ENCODE results near the gene SNRNP200.

SNRNP200 gene

DNA sequence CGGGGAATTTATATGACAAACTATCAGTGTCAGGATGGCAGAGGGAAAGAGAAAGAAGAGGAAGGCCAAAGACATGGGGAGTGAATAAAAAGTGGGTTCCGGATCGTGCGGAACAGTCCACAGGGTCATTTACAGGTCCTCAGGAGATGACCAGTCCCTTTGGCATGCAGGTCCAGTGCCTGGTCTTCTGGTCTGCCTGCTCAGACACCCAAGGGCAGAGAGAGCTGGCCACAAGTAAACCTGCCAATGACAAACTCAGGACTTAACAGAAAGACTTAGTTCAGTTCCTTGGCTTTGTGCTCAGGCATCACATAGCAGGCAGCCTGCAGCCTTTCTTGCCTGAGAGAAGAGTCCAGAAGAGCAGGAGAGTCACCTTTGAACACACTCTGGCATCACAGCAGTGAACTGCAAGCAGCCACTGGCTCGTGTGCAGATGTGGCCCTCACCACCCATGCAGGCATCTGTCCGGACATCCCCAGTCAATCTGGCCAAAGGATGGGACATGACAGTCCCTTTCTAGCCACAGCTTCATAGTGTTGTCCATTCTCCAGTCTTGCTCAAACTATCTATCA is 53.5 kb downstream of the SNRNP200 start:
- DNase-seq (ENCODE audit: low spot score) = no peak

DNA sequence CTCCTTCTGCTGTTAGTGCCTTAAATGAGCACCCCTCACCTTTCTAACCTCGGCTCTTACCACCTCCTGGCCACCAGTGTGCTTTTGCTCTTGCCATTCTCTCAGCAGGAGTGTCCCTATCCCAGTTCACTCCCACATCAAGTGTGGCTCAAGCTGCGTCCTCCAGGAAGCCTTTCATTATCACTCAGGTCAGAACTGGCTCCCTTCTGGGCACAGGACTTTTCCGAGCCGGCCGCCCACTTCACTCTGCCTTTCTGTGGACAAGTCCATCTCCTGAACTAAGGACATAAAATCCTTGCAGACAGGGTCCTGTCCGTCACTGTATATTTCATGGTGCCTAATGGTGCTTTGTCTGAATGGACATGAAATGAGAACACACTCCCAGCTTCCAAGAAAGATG is 55.2 kb downstream of the SNRNP200 start:
- no peak for DNase-seq (ENCODE audit: low spot score)

DNA sequence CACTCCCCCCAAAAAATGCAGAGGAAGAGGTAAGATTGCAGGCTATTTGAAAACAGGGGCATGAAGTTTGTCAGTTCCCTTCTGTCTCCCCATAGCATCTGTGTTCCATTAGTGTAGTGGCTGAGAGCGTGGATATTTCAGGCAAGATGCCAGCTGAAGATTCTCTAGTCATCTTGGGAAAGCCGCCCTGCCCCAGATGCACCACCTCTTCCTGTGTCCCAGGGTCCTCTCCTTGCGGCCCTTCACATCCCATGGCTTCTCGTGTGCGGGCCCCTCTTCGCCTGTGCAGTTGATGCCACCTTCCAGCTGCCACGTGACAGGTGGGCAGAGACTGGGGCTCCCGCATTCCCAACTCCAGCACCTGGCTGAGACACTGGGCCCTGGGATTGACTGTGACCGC is 55.7 kb downstream of the SNRNP200 start:
- DNase-seq (ENCODE audit: low spot score) = no peak

DNA sequence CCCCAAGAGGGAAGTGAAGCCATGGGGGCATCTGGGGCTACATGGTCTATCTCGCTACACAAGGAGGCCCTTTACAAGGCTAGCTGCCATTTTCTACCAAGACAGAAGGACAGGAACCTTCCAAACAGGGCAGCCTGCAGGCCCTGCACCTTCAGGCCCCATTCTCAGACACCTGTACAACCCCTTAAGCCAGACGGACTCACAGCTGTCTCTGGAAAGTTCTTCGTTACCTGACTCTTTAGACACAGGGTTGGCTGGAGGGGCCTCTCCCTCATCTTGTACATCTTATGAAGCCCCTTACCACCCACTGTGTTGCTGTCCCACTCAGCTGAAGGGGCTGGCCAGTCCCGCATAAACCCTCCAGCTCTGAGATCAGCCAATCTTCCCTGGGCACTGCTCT is 56.7 kb downstream of the SNRNP200 start:
- DNase-seq (ENCODE audit: low spot score) = no peak

GRCh38 chr2:96247896-96248295 is 57.5 kb downstream of the SNRNP200 start:
- DNase-seq (ENCODE audit: low spot score) = no peak

DNA sequence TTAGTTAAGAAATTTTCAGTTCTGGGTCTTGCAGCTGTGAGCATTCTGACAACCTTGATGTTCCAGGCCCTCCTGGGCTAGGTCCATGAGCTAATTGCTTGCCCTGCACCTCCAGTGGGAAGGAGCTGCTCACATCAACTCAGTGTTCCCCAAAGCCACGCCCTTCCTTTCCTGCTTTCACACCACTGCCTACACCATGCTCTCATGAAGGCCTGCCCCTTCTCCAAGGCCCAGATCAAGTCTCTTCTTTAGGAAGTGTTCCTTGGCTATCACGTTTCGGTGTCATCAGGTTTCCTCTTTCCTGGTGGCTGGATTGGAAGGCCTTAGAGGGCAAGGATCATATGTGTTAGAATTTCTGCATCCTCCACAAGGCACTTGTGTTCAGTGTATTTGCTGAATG is 58.3 kb downstream of the SNRNP200 start:
- no peak for DNase-seq (ENCODE audit: low spot score)

GRCh38 chr2:96245609-96246390 is 59.5 kb downstream of the SNRNP200 start:
- no peak for DNase-seq (ENCODE audit: low spot score)

DNA sequence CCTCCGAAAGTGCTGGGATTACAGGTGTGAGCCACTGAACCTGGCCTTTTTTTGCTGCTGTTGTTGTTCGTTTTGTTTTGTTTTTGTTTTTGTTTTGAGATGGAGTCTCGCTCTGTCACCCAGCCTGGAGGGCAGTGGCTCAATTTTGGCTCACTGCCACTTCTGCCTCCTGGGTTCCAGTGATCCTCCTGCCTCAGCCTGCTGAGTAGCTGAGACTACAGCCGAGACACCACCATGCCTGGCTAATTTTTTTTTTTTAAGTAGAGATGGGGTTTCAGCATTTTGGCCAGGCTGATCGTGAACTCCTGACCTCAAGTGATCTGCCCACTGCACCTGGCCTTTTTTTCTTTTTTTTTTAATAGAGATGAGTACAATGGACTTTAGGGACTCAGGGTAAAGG is 61.5 kb downstream of the SNRNP200 start:
- no peak for DNase-seq (ENCODE audit: low spot score)

DNA sequence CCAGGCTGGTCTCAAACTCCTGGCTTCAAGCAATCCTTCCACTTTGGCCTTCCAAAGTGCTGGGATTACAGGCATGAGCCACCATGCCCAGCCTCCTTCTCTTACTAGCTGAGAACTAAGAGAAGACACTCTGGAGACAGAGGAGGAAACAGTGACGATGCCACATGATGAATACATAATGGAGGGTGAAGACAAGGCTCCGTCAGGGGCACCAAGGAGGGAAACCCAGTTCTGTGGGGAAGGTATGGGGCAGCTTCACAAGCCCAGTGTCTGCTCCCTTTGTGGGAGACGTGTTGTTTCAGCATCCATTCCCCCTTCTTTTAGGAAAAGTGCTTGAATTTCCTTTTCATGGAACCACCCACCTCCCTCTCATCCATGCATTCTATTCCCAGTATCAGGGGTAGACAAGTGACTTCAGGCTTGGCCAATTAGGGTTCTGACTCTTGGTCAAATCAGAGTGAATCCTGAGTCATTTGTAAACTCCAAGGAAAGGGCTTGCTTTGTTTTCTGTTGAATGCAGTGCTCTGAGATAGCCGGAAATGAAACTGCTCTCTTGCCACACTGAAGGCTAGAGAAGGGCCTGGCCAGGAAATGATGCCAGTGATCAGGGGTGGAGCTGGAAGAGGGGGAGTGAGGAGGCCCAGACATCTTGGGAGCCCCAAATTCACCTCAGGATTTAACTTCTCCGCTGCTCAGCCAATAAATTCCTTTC is 63.3 kb downstream of the SNRNP200 start:
- DNase-seq (ENCODE audit: low spot score) = no peak

DNA sequence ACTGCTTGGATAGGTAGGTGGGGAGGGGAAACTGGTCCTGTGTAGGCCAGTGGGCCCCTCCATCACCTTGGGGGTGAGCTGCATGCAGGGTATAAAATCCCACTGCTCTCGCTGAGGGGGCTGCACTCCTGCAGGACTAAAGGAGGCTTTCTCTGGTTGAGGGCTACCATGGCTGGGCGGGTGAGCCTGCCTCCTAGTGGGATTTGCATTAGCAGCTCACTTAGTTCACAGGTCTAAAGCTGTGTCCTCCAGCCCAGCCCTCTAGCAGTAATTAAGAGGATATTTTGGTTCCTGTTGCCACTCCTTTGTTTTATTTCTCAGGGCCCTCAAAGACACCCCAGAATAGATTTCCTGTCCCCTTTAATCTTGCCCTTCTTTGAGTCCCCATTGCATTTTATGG is 64.1 kb downstream of the SNRNP200 start:
- DNase-seq (ENCODE audit: low spot score) = no peak

DNA sequence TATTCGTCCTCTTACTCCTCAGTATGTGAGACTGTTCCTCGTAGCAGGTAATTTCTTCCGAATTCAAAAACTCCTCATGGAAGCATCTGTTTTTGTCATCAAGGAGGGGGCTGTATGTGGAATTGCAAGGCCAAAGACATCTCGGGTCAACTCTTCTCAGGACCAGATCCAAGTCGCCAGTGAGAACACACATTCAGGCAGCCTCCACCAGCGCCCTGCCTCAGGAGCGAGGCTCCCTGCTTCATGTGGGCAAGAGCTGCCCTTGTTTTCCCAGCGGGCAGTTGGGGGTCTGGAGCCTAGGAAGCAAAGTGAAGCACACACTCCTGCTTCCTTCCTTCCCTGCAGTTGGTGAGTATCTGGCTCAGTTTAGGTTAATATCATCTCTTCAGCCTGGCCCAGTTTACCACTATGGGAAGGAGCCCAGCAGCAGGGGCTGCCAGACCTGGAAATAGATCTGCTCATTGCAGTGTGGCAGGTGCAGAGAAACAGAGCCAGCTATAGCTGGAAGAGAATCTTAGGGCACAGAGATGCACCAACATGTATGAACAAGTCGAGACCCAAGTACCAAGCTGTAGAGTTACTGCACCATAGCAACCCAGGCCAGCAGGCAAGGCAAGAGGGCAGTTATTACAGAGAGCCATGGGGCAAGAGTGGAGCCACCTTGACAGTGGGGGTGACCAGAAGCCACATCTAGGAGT is 64.9 kb downstream of the SNRNP200 start:
- no peak for DNase-seq (ENCODE audit: low spot score)

GRCh38 chr2:96239745-96240264 is 65.5 kb downstream of the SNRNP200 start:
- DNase-seq (ENCODE audit: low spot score) = no peak

GRCh38 chr2:96239091-96239490 is 66.3 kb downstream of the SNRNP200 start:
- no peak for DNase-seq (ENCODE audit: low spot score)

GRCh38 chr2:96238266-96238665 is 67.1 kb downstream of the SNRNP200 start:
- no peak for DNase-seq (ENCODE audit: low spot score)

DNA sequence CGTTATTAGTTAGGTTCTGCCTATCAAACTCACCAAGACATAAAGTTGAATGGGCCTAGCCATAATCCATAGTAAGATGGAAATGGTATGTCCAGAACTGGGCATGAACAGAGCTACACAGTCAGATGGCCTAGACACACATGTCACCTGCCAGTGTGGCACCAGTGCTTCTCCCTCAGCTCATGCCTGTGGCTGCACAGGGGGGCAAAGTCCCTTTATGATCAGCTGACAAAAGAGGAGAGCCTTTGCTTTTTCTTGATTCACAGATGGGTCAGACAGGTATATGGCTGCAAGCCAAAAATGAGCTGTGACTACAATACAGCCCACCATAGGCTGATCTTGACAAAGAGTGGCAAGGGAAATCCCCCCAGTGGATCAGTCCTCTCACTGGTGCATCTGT is 68.5 kb downstream of the SNRNP200 start:
- DNase-seq (ENCODE audit: low spot score) = no peak

DNA sequence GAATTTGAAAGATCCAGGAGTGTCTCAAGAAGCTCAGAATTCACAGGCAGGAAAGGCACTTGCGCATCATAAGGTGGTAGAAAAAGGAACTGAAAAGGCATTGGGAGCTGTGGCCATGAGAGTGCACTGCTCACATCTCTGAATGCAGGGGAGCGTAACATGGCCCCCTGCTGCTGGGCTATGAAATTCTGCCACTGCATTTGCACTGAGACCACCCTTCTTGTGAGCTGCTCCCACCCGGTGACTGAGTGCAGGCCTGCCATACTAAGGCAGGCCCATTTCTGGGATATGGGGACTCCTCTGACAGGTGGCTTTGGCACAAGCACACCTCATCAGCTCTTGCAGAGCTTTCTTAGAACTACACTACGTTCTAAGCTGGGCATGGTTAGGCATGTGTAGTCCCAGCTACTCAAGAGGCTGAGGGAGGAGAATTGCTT is 71.4 kb downstream of the SNRNP200 start:
- DNase-seq (ENCODE audit: low spot score) = no peak

GRCh38 chr2:96233436-96233835 is 71.9 kb downstream of the SNRNP200 start:
- no peak for DNase-seq (ENCODE audit: low spot score)

DNA sequence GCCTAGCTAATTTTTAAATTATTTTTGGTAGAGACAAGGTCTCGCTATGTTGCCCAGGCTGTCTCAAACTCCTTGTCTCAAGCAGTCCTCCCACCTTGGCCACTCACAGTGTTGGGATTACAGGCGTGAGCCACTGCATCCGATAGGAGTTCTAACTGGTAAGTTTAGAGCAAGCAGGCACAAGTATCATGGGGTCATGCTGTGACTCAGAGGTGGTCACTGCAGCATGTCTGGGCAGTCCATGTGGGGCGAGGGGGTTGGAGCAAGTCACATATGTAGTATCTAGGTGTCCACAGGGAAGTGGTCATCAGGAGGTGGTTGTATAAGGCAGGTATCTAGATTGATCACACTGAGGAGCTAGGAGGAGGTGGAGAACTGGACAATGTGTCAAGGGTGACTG is 74.0 kb downstream of the SNRNP200 start:
- no peak for DNase-seq (ENCODE audit: low spot score)

GRCh38 chr2:96225016-96225533 is 80.3 kb downstream of the SNRNP200 start:
- no peak for DNase-seq (ENCODE audit: low spot score)

Data from LoVo (cell line).